CD14-positive monocyte (primary cell): ENCODE results near the gene HK1. TPM values are rescaled to one million over a fixed set of nuclear protein-coding genes. Genes with fewer than 3 reads are reported as not detected.

ENCODE experiments used
- DNase-seq, 3 donors: peaks; one replicate each; pipeline ENCODE4 v3.0.0-alpha.2; 2011 to 2022
- H2AFZ ChIP-seq: 2 replicates; pipeline ENCODE4 v1.6.0; 2012; ENCODE audit warnings: mild to moderate bottlenecking, low read depth, low read length, inconsistent platforms; ENCODE audit not compliant: insufficient read depth, poor library complexity, severe bottlenecking
- H3K27ac ChIP-seq, 2 donors: 1 replicate in 1 of 2; 2 replicates in 1 of 2; pipeline ENCODE4 v1.5.1; 2012 to 2013; ENCODE audit warnings: low read length in 2 of 2, control low read depth in 1 of 2, inconsistent platforms in 1 of 2, low read depth in 1 of 2, mild to moderate bottlenecking in 1 of 2
- H3K27me3 ChIP-seq, 2 donors: one replicate each; pipeline versions ENCODE4 v1.6.0 to v1.6.1; 2011 to 2013; ENCODE audit warnings: low read length in 2 of 2; ENCODE audit not compliant: control insufficient read depth in 2 of 2, insufficient read depth in 2 of 2
- H3K36me3 ChIP-seq, 2 donors: replicated peaks in 1 of 2; 1 replicate in 1 of 2; 2 replicates in 1 of 2; pipeline versions ENCODE4 v1.5.1 to v1.6.1; 2012 to 2013; ENCODE audit warnings: low read length in 2 of 2, control low read depth in 1 of 2, inconsistent platforms in 1 of 2, mild to moderate bottlenecking in 1 of 2; ENCODE audit not compliant: insufficient read depth in 2 of 2, control insufficient read depth in 1 of 2
- H3K4me1 ChIP-seq, 2 donors: 1 replicate in 1 of 2; 2 replicates in 1 of 2; pipeline versions ENCODE4 v1.5.1 to v1.6.1; 2012 to 2013; ENCODE audit warnings: low read length in 2 of 2, control low read depth in 1 of 2, inconsistent platforms in 1 of 2, mild to moderate bottlenecking in 1 of 2, moderate library complexity in 1 of 2; ENCODE audit not compliant: insufficient read depth in 2 of 2, control insufficient read depth in 1 of 2
- H3K4me2 ChIP-seq: replicated peaks from 2 replicates; pipeline ENCODE3; 2012; ENCODE audit warnings: low read length, moderate library complexity, mild to moderate bottlenecking; ENCODE audit not compliant: poor library complexity, severe bottlenecking; ENCODE audit errors: extremely low read depth
- H3K4me3 ChIP-seq, 3 experiments: fragments of 200-600 bp in 1 of 3; sonication (generic) in 1 of 3; replicated peaks in 1 of 3; 1 replicate in 2 of 3; 2 replicates in 1 of 3; pipeline ENCODE4 v1.5.1; 2011 to 2013; ENCODE audit warnings: low read length in 3 of 3, mild to moderate bottlenecking in 3 of 3, control low read depth in 2 of 3, low read depth in 2 of 3, inconsistent platforms in 1 of 3, moderate library complexity in 1 of 3
- H3K79me2 ChIP-seq: 2 replicates; pipeline ENCODE4 v1.6.0; 2012; ENCODE audit warnings: mild to moderate bottlenecking, control low read depth, inconsistent platforms, low read length, moderate library complexity; ENCODE audit not compliant: insufficient read depth
- H3K9ac ChIP-seq: 2 replicates; pipeline ENCODE4 v1.6.0; 2017; ENCODE audit warnings: low read length, mild to moderate bottlenecking; ENCODE audit not compliant: insufficient read depth, poor library complexity, severe bottlenecking
- H3K9me3 ChIP-seq, 2 donors: replicated peaks in 1 of 2; 1 replicate in 1 of 2; 2 replicates in 1 of 2; pipeline versions ENCODE4 v1.5.1 to v1.6.1; 2012 to 2013; ENCODE audit warnings: low read length in 2 of 2, control low read depth in 1 of 2; ENCODE audit not compliant: control insufficient read depth in 1 of 2, insufficient read depth in 1 of 2
- H4K20me1 ChIP-seq: 2 replicates; pipeline ENCODE4 v1.6.0; 2012; ENCODE audit warnings: mild to moderate bottlenecking, low read length, control low read depth, moderate library complexity; ENCODE audit not compliant: insufficient read depth
- H3K27ac Mint-ChIP-seq, 7 donors: one replicate each; pipeline ENCODE4 v1.8.0; 2020; ENCODE audit warnings: mild to moderate bottlenecking in 7 of 7, mixed read lengths in 7 of 7, moderate library complexity in 6 of 7, inconsistent platforms in 2 of 7
- H3K27me3 Mint-ChIP-seq, 3 donors: one replicate each; pipeline ENCODE4 v1.8.0; 2021 to 2022; ENCODE audit warnings: low read depth in 3 of 3, mild to moderate bottlenecking in 3 of 3, mixed read lengths in 3 of 3, moderate library complexity in 3 of 3, inconsistent platforms in 1 of 3
- H3K36me3 Mint-ChIP-seq, 2 donors: one replicate each; pipeline ENCODE4 v1.8.0; 2020; ENCODE audit warnings: mixed read lengths in 2 of 2, inconsistent platforms in 1 of 2, mild to moderate bottlenecking in 1 of 2
- H3K4me1 Mint-ChIP-seq: one replicate; pipeline ENCODE4 v1.8.0; 2020; ENCODE audit warnings: mild to moderate bottlenecking, mixed read lengths
- H3K4me3 Mint-ChIP-seq, 2 donors: one replicate each; pipeline ENCODE4 v1.8.0; 2020; ENCODE audit warnings: mild to moderate bottlenecking in 2 of 2, mixed read lengths in 2 of 2, moderate library complexity in 1 of 2
- H3K9me3 Mint-ChIP-seq, 7 donors: one replicate each; pipeline ENCODE4 v1.8.0; 2020 to 2022; ENCODE audit warnings: mixed read lengths in 7 of 7, mild to moderate bottlenecking in 6 of 7, moderate library complexity in 6 of 7, inconsistent platforms in 2 of 7
- CTCF ChIP-seq: fragments of 200-600 bp; IDR thresholded peaks from one replicate; pipeline ENCODE4 v1.8.0; 2022; ENCODE audit warnings: antibody characterized with exemption, mild to moderate bottlenecking
- WGBS: methylation state at CpG from one replicate; pipeline ENCODE4 v1.1.5; 2013; ENCODE audit warnings: missing lambda C conversion rate; ENCODE audit not compliant: insufficient coverage; 5-methylcytosine and 5-hydroxymethylcytosine counted together
- intact Hi-C, 2 donors: fragments of 100-400 bp; cut with micrococcal nuclease; formaldehyde crosslinking; loops; one replicate each; pipeline versions ENCODE4 v1.15.0 to v1.15.1; 2023
- polyA plus RNA-seq, 3 donors: library from polyadenylated mRNA; depleted of rRNA in 1 of 3; unstranded in 2 of 3; stranded (reverse) in 1 of 3; fragments of 300-500 nt in 2 of 3; fragments of >200 nt in 1 of 3; fragmentation: Illumina TruSeq in 2 of 3; gene quantifications; 1 replicate in 2 of 3; 2 replicates in 1 of 3; pipeline ENCODE4 v1.2.3, GENCODE V29; 2012 to 2021

HK1 gene
- polyA plus RNA-seq, 3 donors, result 57.9 to 146 (median 125) TPM

- no peaks in the 10 kb centered on the region for H3K27me3 ChIP-seq
- peak overlapping the region; percentile 83 to 86 for H3K27ac ChIP-seq
- H3K4me1 ChIP-seq, result peaks cover 83 to 95% of the 10 kb centered on the region in 2 donors
- H3K27ac Mint-ChIP-seq, result peak overlapping the region; percentile 84 to 97 (median 94)
- 59% methylated on average over 18 of the region's 19 CpGs for WGBS
- peak overlapping the region; percentile 62 for H2AFZ ChIP-seq
- H3K9me3 Mint-ChIP-seq, result no peaks in the 10 kb centered on the region
- peak overlapping the region in 2 of 3 experiments; percentile 3 to 64 for H3K4me3 ChIP-seq
- peaks cover 72% of the 10 kb centered on the region for H4K20me1 ChIP-seq
- peak overlapping the region; percentile 78 for H3K4me2 ChIP-seq
- no peaks in the 10 kb centered on the region for H3K9me3 ChIP-seq
- H3K4me3 Mint-ChIP-seq, result peak overlapping the region; percentile 62 to 82
- intact Hi-C loops, result no loop called here
- H3K36me3 ChIP-seq, result peaks cover 3 to 20% of the 10 kb centered on the region in 2 donors
- peaks cover 87% of the 10 kb centered on the region for H3K4me1 Mint-ChIP-seq
- no peaks in the 10 kb centered on the region for H3K27me3 Mint-ChIP-seq
- TF ChIP-seq CTCF, result no peak
- peaks cover 16 to 37% of the 10 kb centered on the region in 2 donors for H3K36me3 Mint-ChIP-seq
- H3K9ac ChIP-seq, result peak overlapping the region; percentile 48
- peak in 1 of 3 donors; percentile 20 for DNase-seq
- peaks cover 97% of the 10 kb centered on the region for H3K79me2 ChIP-seq
Observed at GRCh38 chr10:69334302-69335062, 56.2 kb downstream of the HK1 start.

- H3K27ac ChIP-seq, result peak overlapping the region; percentile 83 to 86
- peak overlapping the region in 2 of 3 experiments; percentile 3 to 64 for H3K4me3 ChIP-seq
- peak; percentile 72 to 80 (median 77) for DNase-seq
- 7% methylated on average over 11 of the region's 13 CpGs for WGBS
- H3K9me3 ChIP-seq, result no peaks in the 10 kb centered on the region
- peaks cover 97% of the 10 kb centered on the region for H3K79me2 ChIP-seq
- Mint-ChIP-seq H3K4me3 (peak overlapping the region; percentile 62 to 82), H3K9me3 (no peaks in the 10 kb centered on the region), H3K36me3 (peaks cover 16 to 31% of the 10 kb centered on the region in 2 donors), H3K4me1 (peaks cover 86% of the 10 kb centered on the region), H3K27me3 (no peaks in the 10 kb centered on the region), H3K27ac (peak overlapping the region; percentile 84 to 97 (median 94))
- no peak for TF ChIP-seq CTCF
- H3K36me3 ChIP-seq, result peaks cover 2 to 16% of the 10 kb centered on the region in 2 donors
- H3K4me1 ChIP-seq, result peaks cover 82 to 95% of the 10 kb centered on the region in 2 donors
- intact Hi-C loops, result no loop called here
- peak overlapping the region; percentile 48 for H3K9ac ChIP-seq
- H3K27me3 ChIP-seq, result no peaks in the 10 kb centered on the region
- H4K20me1 ChIP-seq, result peaks cover 71% of the 10 kb centered on the region
- peak overlapping the region; percentile 78 for H3K4me2 ChIP-seq
- peak overlapping the region; percentile 62 for H2AFZ ChIP-seq
Observed at GRCh38 chr10:69335063-69335587, 56.8 kb downstream of the HK1 start.
